Measurements from ENCODE around the gene PHF3.

GRCh38 chr6:63721181-63721580, 85.6 kb downstream of the PHF3 start:
- TF ChIP-seq, protein P1, sequence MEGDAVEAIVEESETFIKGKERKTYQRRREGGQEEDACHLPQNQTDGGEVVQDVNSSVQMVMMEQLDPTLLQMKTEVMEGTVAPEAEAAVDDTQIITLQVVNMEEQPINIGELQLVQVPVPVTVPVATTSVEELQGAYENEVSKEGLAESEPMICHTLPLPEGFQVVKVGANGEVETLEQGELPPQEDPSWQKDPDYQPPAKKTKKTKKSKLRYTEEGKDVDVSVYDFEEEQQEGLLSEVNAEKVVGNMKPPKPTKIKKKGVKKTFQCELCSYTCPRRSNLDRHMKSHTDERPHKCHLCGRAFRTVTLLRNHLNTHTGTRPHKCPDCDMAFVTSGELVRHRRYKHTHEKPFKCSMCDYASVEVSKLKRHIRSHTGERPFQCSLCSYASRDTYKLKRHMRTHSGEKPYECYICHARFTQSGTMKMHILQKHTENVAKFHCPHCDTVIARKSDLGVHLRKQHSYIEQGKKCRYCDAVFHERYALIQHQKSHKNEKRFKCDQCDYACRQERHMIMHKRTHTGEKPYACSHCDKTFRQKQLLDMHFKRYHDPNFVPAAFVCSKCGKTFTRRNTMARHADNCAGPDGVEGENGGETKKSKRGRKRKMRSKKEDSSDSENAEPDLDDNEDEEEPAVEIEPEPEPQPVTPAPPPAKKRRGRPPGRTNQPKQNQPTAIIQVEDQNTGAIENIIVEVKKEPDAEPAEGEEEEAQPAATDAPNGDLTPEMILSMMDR (IDR thresholded peaks at IDR 0.05; ENCODE audit: low read length), result no peak
- TF ChIP-seq EZH2 (IDR thresholded peaks at IDR 0.05; ENCODE audit: borderline replicate concordance, low read length), result no peak
